ENCODE measurements around the gene ZC3H10.
"Not testable (repeated sequence)": the region's sequence is repeated elsewhere in the genome, so short reads cannot be mapped to it uniquely, and the experiment has no call there.

The ZC3H10 gene, protein sequence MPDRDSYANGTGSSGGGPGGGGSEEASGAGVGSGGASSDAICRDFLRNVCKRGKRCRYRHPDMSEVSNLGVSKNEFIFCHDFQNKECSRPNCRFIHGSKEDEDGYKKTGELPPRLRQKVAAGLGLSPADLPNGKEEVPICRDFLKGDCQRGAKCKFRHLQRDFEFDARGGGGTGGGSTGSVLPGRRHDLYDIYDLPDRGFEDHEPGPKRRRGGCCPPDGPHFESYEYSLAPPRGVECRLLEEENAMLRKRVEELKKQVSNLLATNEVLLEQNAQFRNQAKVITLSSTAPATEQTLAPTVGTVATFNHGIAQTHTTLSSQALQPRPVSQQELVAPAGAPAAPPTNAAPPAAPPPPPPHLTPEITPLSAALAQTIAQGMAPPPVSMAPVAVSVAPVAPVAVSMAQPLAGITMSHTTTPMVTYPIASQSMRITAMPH

DNA sequence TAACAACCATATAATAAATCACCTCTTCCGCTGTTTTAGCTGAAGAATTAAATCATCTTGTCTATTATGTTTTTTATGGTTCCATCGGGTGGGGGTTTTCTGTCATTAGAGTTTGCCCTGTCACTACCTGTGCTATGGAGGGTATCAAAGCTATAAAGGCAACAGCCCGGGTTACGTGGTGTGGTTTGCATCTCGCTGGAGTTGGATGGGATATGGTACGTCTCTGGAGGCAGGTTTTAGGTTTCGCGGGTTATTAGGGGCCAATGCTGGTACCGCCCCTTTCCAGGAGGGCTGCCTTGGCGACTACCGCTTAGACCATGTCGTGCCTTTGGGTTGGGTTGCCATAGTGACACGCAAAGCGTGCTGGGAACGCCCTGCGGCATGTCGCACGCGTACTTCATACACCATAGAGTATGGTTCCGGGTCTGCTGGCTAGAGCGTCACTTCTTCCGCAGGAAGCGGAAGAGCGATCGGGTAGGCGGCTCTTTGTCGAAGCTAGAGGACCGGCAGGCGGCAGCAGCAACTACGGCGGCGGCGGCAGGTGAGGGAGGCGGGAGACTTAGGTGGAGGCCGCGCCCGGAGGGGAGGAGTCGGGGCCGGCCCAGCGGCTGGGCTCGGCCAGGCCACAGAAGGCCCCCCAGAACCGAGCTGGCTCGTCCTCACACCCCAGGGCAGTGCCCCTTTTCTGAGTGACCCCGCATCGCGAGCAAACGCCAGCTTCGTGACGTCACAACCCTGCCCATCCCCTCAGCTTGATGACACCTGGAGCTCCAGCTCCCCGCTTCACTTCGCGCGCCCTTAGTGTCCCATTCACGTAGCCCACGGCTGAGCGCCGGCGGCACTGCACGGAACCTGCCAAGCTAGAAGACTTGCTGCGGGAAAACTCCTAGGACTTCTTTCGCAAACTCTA lies at the start of gene ZC3H10:
ZC3H10 (plus strand) TSS at position 489 of the 910 bp plus-strand sequence. CDS start 2,297 bp downstream, outside the sequence.
- H3K79me2 ChIP-seq (ENCODE audit: insufficient read depth, low read length): peaks cover 21% of the 10 kb centered on the region
- peak within 1 kb of the TSS; percentile 86 for H3K4me2 ChIP-seq (ENCODE audit: low read depth, low read length, poor library complexity, severe bottlenecking)
- H3K27me3 ChIP-seq (ENCODE audit: low read length): no peaks in the 10 kb centered on the region
- no peaks in the 10 kb centered on the region for H4K20me1 ChIP-seq (ENCODE audit: low read depth, low read length)
- H3K4me3 ChIP-seq (ENCODE audit: insufficient read depth, low read length, poor library complexity, severe bottlenecking): peak within 1 kb of the TSS; percentile 89
- H2AFZ ChIP-seq (ENCODE audit: low read depth, low read length, severe bottlenecking): no peak within 1 kb of the TSS
- peaks cover 5% of the 10 kb centered on the region; the same call in 1 of the 2 replicates for H3K36me3 ChIP-seq (ENCODE audit: low read length)
- H3K27ac ChIP-seq (ENCODE audit: low read depth, low read length): peak within 1 kb of the TSS; percentile 91
- no peaks in the 10 kb centered on the region for H3K9me3 ChIP-seq (ENCODE audit: insufficient read depth, low read length)
- peak within 1 kb of the TSS; percentile 85 for H3K9ac ChIP-seq (ENCODE audit: low read length)
- TF ChIP-seq EZH2phosphoT487 (conservative IDR thresholded peaks at IDR 0.05; ENCODE audit: low read length): no peak
- peak; percentile 35 for TF ChIP-seq CTCF (IDR thresholded peaks at IDR 0.05; ENCODE audit: insufficient read depth, low read length, poor library complexity, severe bottlenecking)
- H3K9me2 ChIP-seq (replicated peaks; ENCODE audit: insufficient read depth, low read length): no peaks in the 10 kb centered on the region
- H3F3A ChIP-seq (ENCODE audit: insufficient read depth): peaks cover 52% of the 10 kb centered on the region

DNA sequence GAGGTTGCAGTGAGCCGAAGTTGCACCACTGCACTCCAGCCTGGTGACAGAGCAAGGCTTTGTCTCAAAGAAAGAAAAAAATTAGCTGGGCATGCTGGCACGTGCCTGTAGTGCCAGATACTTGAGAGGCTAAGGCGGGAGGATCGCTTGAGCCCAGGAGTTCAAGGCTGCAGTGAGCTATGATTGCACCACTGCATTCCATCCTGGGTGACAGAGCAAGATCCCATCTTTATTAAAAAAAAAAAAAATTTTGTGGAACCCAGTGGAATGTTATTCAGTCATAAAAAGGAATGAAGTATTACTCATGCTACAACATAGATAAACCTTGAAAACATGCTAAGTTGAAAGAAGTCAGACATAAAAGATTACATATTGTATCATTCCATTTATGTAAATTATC lies 46.4 kb upstream of the ZC3H10 start:
- Histone ChIP-seq H3F3A (ENCODE audit: insufficient read depth) (no peaks in the 10 kb centered on the region), H3K4me3 (ENCODE audit: insufficient read depth, low read length, poor library complexity, severe bottlenecking) (no peak overlapping the region), H3K9me3 (ENCODE audit: insufficient read depth, low read length) (no peaks in the 10 kb centered on the region), H3K27me3 (ENCODE audit: low read length) (no peaks in the 10 kb centered on the region), H3K9ac (ENCODE audit: low read length) (no peak overlapping the region), H3K9me2 (replicated peaks; ENCODE audit: insufficient read depth, low read length) (no peaks in the 10 kb centered on the region), H2AFZ (ENCODE audit: low read depth, low read length, severe bottlenecking) (no peak overlapping the region), H3K36me3 (ENCODE audit: low read length) (no peaks in the 10 kb centered on the region), H3K79me2 (ENCODE audit: insufficient read depth, low read length) (no peaks in the 10 kb centered on the region), H3K27ac (ENCODE audit: low read depth, low read length) (no peak overlapping the region), H3K4me2 (ENCODE audit: low read depth, low read length, poor library complexity, severe bottlenecking) (no peak overlapping the region), H4K20me1 (ENCODE audit: low read depth, low read length) (no peaks in the 10 kb centered on the region)
- TF ChIP-seq CTCF (IDR thresholded peaks at IDR 0.05; ENCODE audit: insufficient read depth, low read length, poor library complexity, severe bottlenecking) (no peak), EZH2phosphoT487 (conservative IDR thresholded peaks at IDR 0.05; ENCODE audit: low read length) (no peak)

DNA sequence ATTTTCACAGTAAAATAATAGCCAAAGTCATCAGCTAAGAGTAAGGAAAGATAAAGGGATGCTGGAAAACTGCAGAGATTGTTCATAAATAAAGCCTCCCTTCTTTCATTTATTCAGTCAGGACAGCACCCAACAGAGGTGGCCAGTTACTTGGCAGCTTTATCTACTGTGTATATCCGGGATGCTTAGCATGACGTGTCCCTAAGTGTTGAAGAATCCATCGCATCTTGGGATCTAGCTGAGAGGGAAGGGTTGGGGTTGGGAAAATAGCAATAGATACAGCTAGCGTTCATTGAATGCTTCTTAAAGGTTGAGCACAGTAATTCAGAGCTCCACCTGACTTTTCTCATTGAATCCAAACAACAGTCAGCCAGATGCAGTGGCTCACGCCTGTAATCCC lies 43.7 kb upstream of the ZC3H10 start:
- TF ChIP-seq EZH2phosphoT487 (conservative IDR thresholded peaks at IDR 0.05; ENCODE audit: low read length) (no peak), CTCF (IDR thresholded peaks at IDR 0.05; ENCODE audit: insufficient read depth, low read length, poor library complexity, severe bottlenecking) (no peak)
- no peak overlapping the region for H2AFZ ChIP-seq (ENCODE audit: low read depth, low read length, severe bottlenecking)

GRCh38 chr12:56077966-56078365 lies 40.1 kb upstream of the ZC3H10 start:
- H3K4me2 ChIP-seq (ENCODE audit: low read depth, low read length, poor library complexity, severe bottlenecking); H3K9ac ChIP-seq (ENCODE audit: low read length); H3K27me3 ChIP-seq (ENCODE audit: low read length); H3F3A ChIP-seq (ENCODE audit: insufficient read depth); H4K20me1 ChIP-seq (ENCODE audit: low read depth, low read length); H3K4me3 ChIP-seq (ENCODE audit: insufficient read depth, low read length, poor library complexity, severe bottlenecking); H3K9me3 ChIP-seq (ENCODE audit: insufficient read depth, low read length); H3K36me3 ChIP-seq (ENCODE audit: low read length); H3K79me2 ChIP-seq (ENCODE audit: insufficient read depth, low read length); H3K9me2 ChIP-seq (replicated peaks; ENCODE audit: insufficient read depth, low read length); H3K27ac ChIP-seq (ENCODE audit: low read depth, low read length); H2AFZ ChIP-seq (ENCODE audit: low read depth, low read length, severe bottlenecking): not testable (repeated sequence)

More for the DNA sequence above, 43.7 kb upstream of the ZC3H10 start:
- H3K36me3 ChIP-seq (ENCODE audit: low read length): no peaks in the 10 kb centered on the region
- H3K9me2 ChIP-seq (replicated peaks; ENCODE audit: insufficient read depth, low read length): no peaks in the 10 kb centered on the region
- H3K27me3 ChIP-seq (ENCODE audit: low read length): no peaks in the 10 kb centered on the region
- no peaks in the 10 kb centered on the region for H3K9me3 ChIP-seq (ENCODE audit: insufficient read depth, low read length)
- H3K27ac ChIP-seq (ENCODE audit: low read depth, low read length): no peak overlapping the region
- no peak overlapping the region for H3K4me2 ChIP-seq (ENCODE audit: low read depth, low read length, poor library complexity, severe bottlenecking)
- H4K20me1 ChIP-seq (ENCODE audit: low read depth, low read length): no peaks in the 10 kb centered on the region
- H3F3A ChIP-seq (ENCODE audit: insufficient read depth): no peaks in the 10 kb centered on the region
- H3K9ac ChIP-seq (ENCODE audit: low read length): no peak overlapping the region
- H3K4me3 ChIP-seq (ENCODE audit: insufficient read depth, low read length, poor library complexity, severe bottlenecking): no peak overlapping the region
- no peaks in the 10 kb centered on the region for H3K79me2 ChIP-seq (ENCODE audit: insufficient read depth, low read length)
